Tibial nerve (tissue), 4 donors: Measurements from ENCODE around the gene CCDC171.

Experiments used
- EP300 ChIP-seq, 2 donors: sonication (generic); formaldehyde crosslinking; IDR thresholded peaks; one replicate each; pipeline ENCODE4 v1.6.1; 2017; ENCODE audit warnings: antibody characterized with exemption in 2 of 2, mild to moderate bottlenecking in 1 of 2
- POLR2A ChIP-seq, 2 donors: fragments of 450-650 bp; IDR thresholded peaks; one replicate each; pipeline ENCODE4 v1.6.1; 2017; ENCODE audit warnings: antibody characterized with exemption in 2 of 2, mild to moderate bottlenecking in 2 of 2, moderate library complexity in 2 of 2
- TF ChIP-seq, protein P1 (sequence below), 5 experiments: fragments of 200-600 bp in 3 of 5; fragments of 450-650 bp in 2 of 5; sonication (generic) in 3 of 5; IDR thresholded peaks; one replicate each; pipeline ENCODE4 v1.5.1; 2016 to 2019; ENCODE audit warnings: antibody characterized with exemption in 5 of 5, mild to moderate bottlenecking in 3 of 5, moderate library complexity in 2 of 5

DNA sequence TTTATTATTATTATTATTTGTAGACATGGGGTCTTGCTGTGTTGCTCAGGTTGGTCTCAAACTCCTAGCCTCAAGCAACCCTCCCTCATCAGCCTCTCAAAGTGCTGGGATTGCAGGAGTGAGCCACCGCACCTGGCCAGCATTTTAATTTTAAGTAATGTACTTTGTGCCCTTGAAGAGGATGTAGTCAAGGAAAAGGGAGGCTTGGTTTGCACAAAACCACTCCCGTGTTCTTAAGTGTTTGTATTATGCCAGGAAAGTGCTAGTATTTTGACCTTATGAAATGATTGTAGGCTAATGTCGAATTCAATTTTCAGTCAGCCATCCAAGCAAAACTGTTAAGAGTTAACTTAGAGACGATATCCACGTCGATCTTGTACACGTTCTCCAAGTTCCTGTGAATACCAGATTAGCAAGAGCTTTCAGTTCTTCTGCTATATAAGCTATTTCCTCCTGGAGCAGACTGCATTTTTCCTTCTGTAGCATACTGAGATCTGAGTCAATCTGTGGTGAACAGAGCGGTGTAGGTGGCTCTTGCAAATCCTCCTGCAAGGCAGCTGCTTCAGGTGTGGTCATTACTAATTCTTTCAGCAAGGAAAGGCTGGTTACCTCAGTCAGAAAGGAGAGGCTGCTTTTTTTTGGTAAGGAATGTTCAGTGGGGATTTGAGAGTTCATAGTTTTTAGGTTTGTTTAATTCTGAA is 23.7 kb downstream of the CCDC171 start:
- TF ChIP-seq, protein P1, sequence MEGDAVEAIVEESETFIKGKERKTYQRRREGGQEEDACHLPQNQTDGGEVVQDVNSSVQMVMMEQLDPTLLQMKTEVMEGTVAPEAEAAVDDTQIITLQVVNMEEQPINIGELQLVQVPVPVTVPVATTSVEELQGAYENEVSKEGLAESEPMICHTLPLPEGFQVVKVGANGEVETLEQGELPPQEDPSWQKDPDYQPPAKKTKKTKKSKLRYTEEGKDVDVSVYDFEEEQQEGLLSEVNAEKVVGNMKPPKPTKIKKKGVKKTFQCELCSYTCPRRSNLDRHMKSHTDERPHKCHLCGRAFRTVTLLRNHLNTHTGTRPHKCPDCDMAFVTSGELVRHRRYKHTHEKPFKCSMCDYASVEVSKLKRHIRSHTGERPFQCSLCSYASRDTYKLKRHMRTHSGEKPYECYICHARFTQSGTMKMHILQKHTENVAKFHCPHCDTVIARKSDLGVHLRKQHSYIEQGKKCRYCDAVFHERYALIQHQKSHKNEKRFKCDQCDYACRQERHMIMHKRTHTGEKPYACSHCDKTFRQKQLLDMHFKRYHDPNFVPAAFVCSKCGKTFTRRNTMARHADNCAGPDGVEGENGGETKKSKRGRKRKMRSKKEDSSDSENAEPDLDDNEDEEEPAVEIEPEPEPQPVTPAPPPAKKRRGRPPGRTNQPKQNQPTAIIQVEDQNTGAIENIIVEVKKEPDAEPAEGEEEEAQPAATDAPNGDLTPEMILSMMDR (IDR thresholded peaks at IDR 0.05), result no peak
- TF ChIP-seq EP300 (IDR thresholded peaks at IDR 0.05) (no peak), POLR2A (IDR thresholded peaks at IDR 0.05) (no peak)
